LNCaP clone FGC (cell line): ENCODE measurements around the gene MAML3.

ENCODE experiments used
- DNase-seq: peaks from one replicate; pipeline ENCODE4 v3.0.0-alpha.2; 2011; ENCODE audit warnings: low read depth
- H3K4me3 ChIP-seq: 2 replicates; pipeline ENCODE4 v1.5.1; 2011; ENCODE audit warnings: mild to moderate bottlenecking, low read depth, low read length, control low read depth
- CTCF ChIP-seq: IDR thresholded peaks from 2 replicates; pipeline ENCODE4 v1.5.1; 2012; ENCODE audit warnings: mild to moderate bottlenecking; ENCODE audit not compliant: control insufficient read depth, insufficient read depth; ENCODE audit errors: extremely low read depth

The MAML3 gene

GRCh38 chr4:139823746-139824145 is 330.2 kb downstream of the MAML3 start:
- DNase-seq = no peak
- TF ChIP-seq CTCF = no peak
- no peak overlapping the region for H3K4me3 ChIP-seq

GRCh38 chr4:139823345-139823744 is 330.6 kb downstream of the MAML3 start:
- DNase-seq = no peak
- H3K4me3 ChIP-seq = no peak overlapping the region
- TF ChIP-seq CTCF = no peak

GRCh38 chr4:139822391-139822790 is 331.6 kb downstream of the MAML3 start:
- TF ChIP-seq CTCF = no peak
- DNase-seq = no peak
- H3K4me3 ChIP-seq = no peak overlapping the region

GRCh38 chr4:139819082-139819481 is 334.9 kb downstream of the MAML3 start:
- DNase-seq = no peak
- H3K4me3 ChIP-seq = no peak overlapping the region
- no peak for TF ChIP-seq CTCF

- no peak for TF ChIP-seq CTCF
- no peak overlapping the region for H3K4me3 ChIP-seq
- no peak for DNase-seq
Observed at GRCh38 chr4:139817657-139818452, 336.1 kb downstream of the MAML3 start.

GRCh38 chr4:139816856-139817255 is 337.1 kb downstream of the MAML3 start:
- no peak for DNase-seq
- no peak overlapping the region for H3K4me3 ChIP-seq
- TF ChIP-seq CTCF = no peak
